C4-2B (cell line): ENCODE measurements around the gene ZBTB7A.

Experiments used
- H3K27ac ChIP-seq: fragments of 450-650 bp; 2 replicates; pipeline ENCODE4 v1.5.1; 2017
- CTCF ChIP-seq: fragments of 450-650 bp; conservative IDR thresholded peaks from 2 replicates; pipeline ENCODE4 v1.5.1; 2017; ENCODE audit warnings: mild to moderate bottlenecking
- ZFX ChIP-seq: fragments of 450-650 bp; IDR thresholded peaks from 2 replicates; pipeline ENCODE4 v1.6.1; 2017

ZBTB7A gene

GRCh38 chr19:4035582-4035981 lies 31.1 kb downstream of the ZBTB7A start:
- no peak overlapping the region for H3K27ac ChIP-seq
- TF ChIP-seq CTCF (no peak), ZFX (no peak)

GRCh38 chr19:4035018-4035566 lies 31.6 kb downstream of the ZBTB7A start:
- no peak overlapping the region for H3K27ac ChIP-seq
- TF ChIP-seq ZFX: no peak
- TF ChIP-seq CTCF: no peak

- H3K27ac ChIP-seq: no peak overlapping the region
- no peak for TF ChIP-seq ZFX
- no peak for TF ChIP-seq CTCF
These were observed 32.4 kb downstream of the ZBTB7A start for GRCh38 chr19:4034048-4035017.

GRCh38 chr19:4033028-4033956 lies 33.4 kb downstream of the ZBTB7A start:
- H3K27ac ChIP-seq: no peak overlapping the region
- TF ChIP-seq ZFX: no peak
- TF ChIP-seq CTCF: no peak

GRCh38 chr19:4032436-4032835 lies 34.3 kb downstream of the ZBTB7A start:
- TF ChIP-seq CTCF (no peak), ZFX (no peak)
- H3K27ac ChIP-seq: no peak overlapping the region

GRCh38 chr19:4031420-4031819 lies 35.3 kb downstream of the ZBTB7A start:
- no peak overlapping the region for H3K27ac ChIP-seq
- no peak for TF ChIP-seq ZFX
- no peak for TF ChIP-seq CTCF
